Skeletal muscle satellite cell (primary cell): ENCODE results near the gene MAP2.

ENCODE experiments used
- H3K27me3 ChIP-seq: 2 replicates; pipeline ENCODE4 v1.7.0; 2013; ENCODE audit warnings: low read length; ENCODE audit not compliant: control insufficient read depth, insufficient read depth
- H3K36me3 ChIP-seq: 2 replicates; pipeline ENCODE4 v1.7.0; 2013; ENCODE audit warnings: mild to moderate bottlenecking, control low read depth, low read length; ENCODE audit not compliant: insufficient read depth
- H3K4me1 ChIP-seq: 2 replicates; pipeline ENCODE4 v1.7.0; 2013; ENCODE audit warnings: low read length; ENCODE audit not compliant: control insufficient read depth, insufficient read depth
- H3K4me2 ChIP-seq: 2 replicates; pipeline ENCODE4 v1.7.0; 2013; ENCODE audit warnings: mild to moderate bottlenecking, low read length
- H3K4me3 ChIP-seq: 2 replicates; pipeline ENCODE4 v1.7.0; 2013; ENCODE audit warnings: low read length
- H3K9ac ChIP-seq: 2 replicates; pipeline ENCODE4 v1.7.0; 2013; ENCODE audit warnings: mild to moderate bottlenecking, low read depth, low read length, moderate library complexity
- H3K9me3 ChIP-seq: replicated peaks from 2 replicates; pipeline ENCODE4 v1.7.0; 2013; ENCODE audit warnings: mild to moderate bottlenecking, control low read depth, low read length

Gene MAP2

DNA sequence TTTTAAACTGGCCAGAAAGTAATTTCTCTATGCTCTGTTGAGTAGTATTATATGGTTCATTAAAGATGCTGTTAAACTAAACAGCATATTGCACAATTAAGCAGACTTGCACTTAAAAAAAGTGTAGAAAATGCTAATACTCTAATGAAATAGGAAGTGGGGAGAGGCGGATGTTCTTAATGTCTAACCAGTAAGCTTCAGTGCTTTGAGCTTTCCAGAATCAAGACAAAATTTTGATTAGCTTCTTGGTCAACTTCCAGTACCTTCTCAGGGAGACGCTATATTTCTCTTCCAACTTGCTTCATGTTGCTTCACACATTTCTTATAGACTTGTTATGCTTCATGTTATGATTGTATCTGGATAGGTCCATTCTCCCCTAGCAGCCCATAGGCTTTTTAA lies 89.1 kb downstream of the MAP2 start:
- H3K4me3 ChIP-seq, result no peak overlapping the region
- H3K4me1 ChIP-seq, result no peaks in the 10 kb centered on the region

DNA sequence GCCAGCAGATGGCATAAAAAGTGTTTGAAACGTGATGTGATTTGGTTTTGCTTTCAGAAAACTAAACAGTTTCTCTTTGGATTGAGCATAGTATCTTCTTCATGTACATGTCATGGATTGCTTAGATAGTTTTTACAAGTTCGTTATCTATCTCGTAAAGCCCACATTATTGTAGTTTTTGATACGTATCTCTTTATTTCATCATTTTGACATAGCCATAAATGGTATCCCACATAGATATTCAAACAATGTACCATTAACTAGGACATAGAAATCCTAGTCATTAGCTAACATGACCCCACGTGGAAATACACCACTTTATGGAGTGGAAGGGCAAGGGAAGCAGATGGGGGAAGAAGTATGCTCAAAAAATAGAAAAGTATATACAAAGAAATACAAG lies 93.6 kb downstream of the MAP2 start:
- Histone ChIP-seq H3K9me3 (no peaks in the 10 kb centered on the region), H3K4me2 (no peak overlapping the region), H3K9ac (no peak overlapping the region), H3K4me1 (no peaks in the 10 kb centered on the region), H3K36me3 (no peaks in the 10 kb centered on the region), H3K27me3 (no peaks in the 10 kb centered on the region), H3K4me3 (no peak overlapping the region)

More for the DNA sequence above, 89.1 kb downstream of the MAP2 start:
- Histone ChIP-seq H3K36me3 (no peaks in the 10 kb centered on the region), H3K9me3 (no peaks in the 10 kb centered on the region), H3K9ac (no peak overlapping the region), H3K4me2 (no peak overlapping the region), H3K27me3 (no peaks in the 10 kb centered on the region)

DNA sequence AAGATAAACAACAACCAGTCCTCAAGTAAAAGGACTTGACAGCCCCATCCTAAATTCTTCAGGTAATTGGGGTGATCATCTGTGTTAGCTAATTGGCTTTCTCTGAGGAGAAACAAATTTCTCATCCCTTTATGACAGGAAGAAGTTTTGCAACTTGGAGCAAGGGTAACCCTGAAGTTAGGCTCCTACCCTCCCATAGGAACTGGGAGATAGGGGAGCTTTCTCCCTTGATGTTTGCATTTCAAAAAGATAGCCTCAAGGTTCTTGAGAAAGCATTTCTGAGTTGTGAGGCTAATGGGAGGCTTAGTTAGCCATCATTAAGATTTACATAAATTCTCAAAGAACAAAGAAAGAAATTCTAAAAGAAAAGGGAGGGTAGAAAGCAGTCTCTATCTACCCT lies 95.4 kb downstream of the MAP2 start:
- Histone ChIP-seq H3K4me3 (no peak overlapping the region), H3K4me2 (no peak overlapping the region), H3K9me3 (no peaks in the 10 kb centered on the region), H3K36me3 (no peaks in the 10 kb centered on the region), H3K9ac (no peak overlapping the region), H3K27me3 (no peaks in the 10 kb centered on the region), H3K4me1 (peaks cover 11% of the 10 kb centered on the region)

- Histone ChIP-seq H3K9me3 (no peaks in the 10 kb centered on the region), H3K4me1 (peaks cover 12% of the 10 kb centered on the region), H3K27me3 (no peaks in the 10 kb centered on the region), H3K4me2 (no peak overlapping the region), H3K36me3 (no peaks in the 10 kb centered on the region), H3K9ac (no peak overlapping the region), H3K4me3 (no peak overlapping the region)
These were observed 96.1 kb downstream of the MAP2 start for GRCh38 chr2:209519906-209520305.

- Histone ChIP-seq H3K4me3 (no peak overlapping the region), H3K9me3 (no peaks in the 10 kb centered on the region), H3K4me2 (no peak overlapping the region), H3K4me1 (peaks cover 34% of the 10 kb centered on the region), H3K27me3 (no peaks in the 10 kb centered on the region), H3K36me3 (no peaks in the 10 kb centered on the region), H3K9ac (no peak overlapping the region)
These were observed 99.3 kb downstream of the MAP2 start for GRCh38 chr2:209523041-209523740.

DNA sequence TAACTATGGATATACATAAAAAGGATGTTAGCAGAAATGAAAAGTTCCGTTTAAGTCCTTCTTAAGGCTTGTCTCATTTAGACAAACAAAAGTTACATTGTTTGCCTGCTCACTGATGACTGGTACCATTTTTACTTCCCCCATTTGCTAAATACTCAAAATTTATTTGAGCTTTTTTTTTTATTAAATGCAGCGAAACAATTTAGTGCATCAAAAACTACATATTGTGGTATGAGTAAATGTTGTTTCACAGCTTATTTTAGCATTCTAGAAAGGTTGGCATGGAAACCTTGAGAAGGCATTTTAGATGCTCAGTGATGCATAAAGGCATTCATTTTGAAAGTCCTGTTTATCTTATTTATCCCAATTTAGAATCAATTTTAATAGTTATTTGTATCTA lies 100.0 kb downstream of the MAP2 start:
- Histone ChIP-seq H3K4me2 (no peak overlapping the region), H3K4me3 (no peak overlapping the region), H3K4me1 (peaks cover 34% of the 10 kb centered on the region), H3K27me3 (no peaks in the 10 kb centered on the region), H3K9ac (no peak overlapping the region), H3K9me3 (no peaks in the 10 kb centered on the region), H3K36me3 (no peaks in the 10 kb centered on the region)

GRCh38 chr2:209525331-209525730 lies 101.5 kb downstream of the MAP2 start:
- no peaks in the 10 kb centered on the region for H3K27me3 ChIP-seq
- H3K4me2 ChIP-seq, result peak overlapping the region; percentile 55
- no peaks in the 10 kb centered on the region for H3K36me3 ChIP-seq
- H3K4me3 ChIP-seq, result peak overlapping the region; percentile 29
- no peaks in the 10 kb centered on the region for H3K9me3 ChIP-seq
- H3K4me1 ChIP-seq, result peaks cover 34% of the 10 kb centered on the region
- H3K9ac ChIP-seq, result peak overlapping the region; percentile 79

DNA sequence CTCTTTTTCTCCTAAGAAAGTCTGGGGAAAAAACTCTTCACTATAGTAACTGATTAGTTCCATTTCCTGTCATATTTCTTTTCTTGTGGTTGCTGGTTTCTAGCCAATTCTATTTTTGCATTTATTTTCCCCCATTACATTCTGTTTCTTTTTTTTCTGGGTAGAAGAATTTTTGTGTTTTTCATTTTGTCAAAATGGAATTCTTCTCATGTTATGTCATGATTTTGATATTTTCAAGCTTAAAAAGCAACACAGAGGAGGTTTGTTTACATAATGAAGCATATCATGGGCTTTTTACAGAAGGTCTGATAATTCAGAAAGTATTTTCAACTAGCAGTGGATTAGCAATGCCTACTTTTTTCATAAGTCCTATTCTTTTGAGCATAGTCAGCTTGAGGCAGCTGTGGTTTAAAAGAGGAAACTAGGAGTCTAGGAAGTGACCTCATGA lies 102.0 kb downstream of the MAP2 start:
- Histone ChIP-seq H3K4me2 (peak overlapping the region; percentile 71), H3K4me3 (peak overlapping the region; percentile 29), H3K4me1 (peaks cover 34% of the 10 kb centered on the region), H3K9ac (peak overlapping the region; percentile 84), H3K36me3 (no peaks in the 10 kb centered on the region), H3K27me3 (no peaks in the 10 kb centered on the region), H3K9me3 (no peaks in the 10 kb centered on the region)

DNA sequence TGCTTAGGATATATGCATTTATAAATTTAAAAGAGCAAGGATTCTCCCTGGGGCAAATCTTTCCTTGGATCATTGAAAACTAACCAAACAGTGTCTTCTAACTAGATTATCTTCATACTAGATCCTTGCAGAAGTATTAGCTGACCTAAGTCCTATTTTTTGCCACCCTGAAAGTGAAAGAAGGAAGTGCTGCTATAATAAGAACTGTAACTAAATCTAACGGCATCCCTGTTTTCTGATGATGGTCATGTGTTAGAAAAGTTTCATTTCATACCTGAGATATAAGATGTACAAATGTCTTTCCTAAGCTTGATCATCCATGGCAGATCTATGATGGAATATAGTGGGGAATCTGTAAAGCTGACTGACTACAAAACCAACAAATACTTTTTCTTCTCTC lies 102.7 kb downstream of the MAP2 start:
- peaks cover 34% of the 10 kb centered on the region for H3K4me1 ChIP-seq

GRCh38 chr2:209529579-209529978 lies 105.7 kb downstream of the MAP2 start:
- no peaks in the 10 kb centered on the region for H3K9me3 ChIP-seq
- no peaks in the 10 kb centered on the region for H3K36me3 ChIP-seq
- no peaks in the 10 kb centered on the region for H3K27me3 ChIP-seq

More for the DNA sequence above, 102.7 kb downstream of the MAP2 start:
- Histone ChIP-seq H3K27me3 (no peaks in the 10 kb centered on the region), H3K9me3 (no peaks in the 10 kb centered on the region), H3K4me2 (peak overlapping the region; percentile 71), H3K4me3 (peak overlapping the region; percentile 40), H3K36me3 (no peaks in the 10 kb centered on the region), H3K9ac (peak overlapping the region; percentile 84)

DNA sequence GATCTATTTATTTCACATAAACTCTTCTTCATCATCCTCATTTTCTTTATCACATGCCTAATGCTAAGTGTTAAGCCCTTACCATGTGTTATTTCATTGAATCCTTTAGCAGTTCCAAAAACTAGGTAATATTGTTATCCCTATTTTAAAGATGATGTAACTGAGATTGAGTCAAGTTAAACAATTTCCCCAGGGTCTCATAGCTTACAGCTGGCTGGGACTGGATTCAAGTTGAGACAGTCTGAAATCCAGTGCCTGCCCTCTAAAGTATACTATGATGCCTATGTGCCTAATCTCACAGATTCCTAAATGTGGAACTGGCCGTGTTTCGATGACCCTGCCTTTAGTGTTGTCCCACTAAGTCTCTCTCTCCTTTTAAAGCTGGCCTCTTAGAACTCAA lies 108.5 kb downstream of the MAP2 start:
- Histone ChIP-seq H3K9me3 (no peaks in the 10 kb centered on the region), H3K4me3 (no peak overlapping the region), H3K27me3 (no peaks in the 10 kb centered on the region), H3K9ac (no peak overlapping the region), H3K36me3 (no peaks in the 10 kb centered on the region), H3K4me2 (no peak overlapping the region), H3K4me1 (peaks cover 2% of the 10 kb centered on the region)

More at GRCh38 chr2:209529579-209529978, 105.7 kb downstream of the MAP2 start:
- Histone ChIP-seq H3K4me1 (peaks cover 22% of the 10 kb centered on the region), H3K9ac (no peak overlapping the region), H3K4me3 (no peak overlapping the region), H3K4me2 (no peak overlapping the region)

- Histone ChIP-seq H3K9me3 (no peaks in the 10 kb centered on the region), H3K4me2 (no peak overlapping the region), H3K9ac (no peak overlapping the region), H3K4me3 (no peak overlapping the region), H3K27me3 (no peaks in the 10 kb centered on the region), H3K4me1 (no peaks in the 10 kb centered on the region), H3K36me3 (no peaks in the 10 kb centered on the region)
These were observed 109.5 kb downstream of the MAP2 start for GRCh38 chr2:209533391-209533790.
